ENCODE results near the gene SMG6. TPM values are rescaled to one million over a fixed set of nuclear protein-coding genes. Genes with fewer than 3 reads are reported as not detected.

SMG6 gene
- total and polyA plus RNA-seq, 2 experiments from 2014 or later, result 16.8 to 63.1 TPM

GRCh38 chr17:2157081-2157480 is 146.5 kb downstream of the SMG6 start:
- Histone ChIP-seq H2AFZ (no peak overlapping the region), H3K27me3 (replicated peaks; ENCODE audit: insufficient read depth) (no peaks in the 10 kb centered on the region), H3K9me3 (ENCODE audit: low read depth) (no peaks in the 10 kb centered on the region), H3F3A (ENCODE audit: insufficient read depth) (peaks cover 39% of the 10 kb centered on the region), H3K9me2 (ENCODE audit: insufficient read depth) (no peaks in the 10 kb centered on the region), H3K27ac (peak overlapping the region; percentile 93), H3K4me2 (ENCODE audit: unreplicated experiment) (peak overlapping the region; percentile 46), H3K4me1 (ENCODE audit: insufficient read depth) (peaks cover 29% of the 10 kb centered on the region), H3K36me3 (ENCODE audit: low read depth) (peaks cover 11% of the 10 kb centered on the region; the same call in 1 of the 2 replicates), H4K20me1 (ENCODE audit: insufficient read depth) (no peaks in the 10 kb centered on the region), H3K79me2 (ENCODE audit: insufficient read depth) (0 out of 2 replicates have a peak, but pooled peaks cover 13% of the 10 kb centered on the region), H3K4me3 (0 out of 2 replicates have a peak overlapping the region, but pooled peaks have one; percentile 7), H3K9ac (peak overlapping the region; percentile 71)
- peak; percentile 94 for DNase-seq
- in situ Hi-C loops (cut with MboI), result no loop called here
- WGBS, 2 experiments (ENCODE audit: low coverage in 1 of 2, low lambda C conversion rate in 2 of 2, missing lambda C conversion rate in 2 of 2), result 1 to 6% methylated on average over 4 of the region's 4 CpGs
- no peak for TF ChIP-seq EZH2 (IDR thresholded peaks at IDR 0.05; ENCODE audit: insufficient read depth, poor library complexity, severe bottlenecking)
- no peak for TF ChIP-seq EZH2phosphoT487 (IDR thresholded peaks at IDR 0.05; ENCODE audit: insufficient read depth, low read depth)

GRCh38 chr17:2156666-2157065 is 146.9 kb downstream of the SMG6 start:
- in situ Hi-C loops (cut with MboI), result no loop called here

DNA sequence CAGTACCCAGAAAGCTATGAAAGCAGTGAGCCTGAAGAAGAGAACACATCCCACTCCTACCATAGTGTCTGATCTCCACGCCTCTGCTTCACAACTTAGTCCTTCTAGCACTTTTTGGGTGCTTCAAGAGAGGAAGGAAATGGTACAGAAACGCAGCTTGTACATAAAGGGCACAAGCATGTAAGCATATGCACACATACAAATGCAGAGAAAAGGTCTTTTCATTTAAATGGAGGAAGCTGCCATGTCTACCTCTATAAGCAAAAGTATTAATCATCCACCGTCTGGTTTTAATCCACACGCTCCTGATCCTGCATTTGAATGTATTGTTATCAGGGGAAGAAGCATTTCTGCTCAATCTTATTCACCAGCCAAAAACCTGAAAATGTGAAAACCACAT is 148.0 kb downstream of the SMG6 start:
- Histone ChIP-seq H4K20me1 (ENCODE audit: insufficient read depth) (no peaks in the 10 kb centered on the region), H3K4me1 (ENCODE audit: insufficient read depth) (peaks cover 29% of the 10 kb centered on the region), H3K36me3 (ENCODE audit: low read depth) (peaks cover 7% of the 10 kb centered on the region; the same call in 1 of the 2 replicates), H3K4me2 (ENCODE audit: unreplicated experiment) (no peak overlapping the region), H3K27ac (no peak overlapping the region), H3K4me3 (no peak overlapping the region), H2AFZ (no peak overlapping the region), H3K27me3 (replicated peaks; ENCODE audit: insufficient read depth) (no peaks in the 10 kb centered on the region), H3F3A (ENCODE audit: insufficient read depth) (peaks cover 39% of the 10 kb centered on the region), H3K9me2 (ENCODE audit: insufficient read depth) (no peaks in the 10 kb centered on the region), H3K79me2 (ENCODE audit: insufficient read depth) (peaks cover 20% of the 10 kb centered on the region; the same call in 1 of the 2 replicates), H3K9me3 (ENCODE audit: low read depth) (no peaks in the 10 kb centered on the region), H3K9ac (no peak overlapping the region)
- TF ChIP-seq EZH2 (IDR thresholded peaks at IDR 0.05; ENCODE audit: insufficient read depth, poor library complexity, severe bottlenecking) (no peak), EZH2phosphoT487 (IDR thresholded peaks at IDR 0.05; ENCODE audit: insufficient read depth, low read depth) (no peak)
- WGBS, 2 experiments (ENCODE audit: low coverage in 1 of 2, low lambda C conversion rate in 2 of 2, missing lambda C conversion rate in 2 of 2), result 74 to 75% methylated on average over 4 of the region's 4 CpGs
- in situ Hi-C loops (cut with MboI), result no loop called here
- no peak for DNase-seq

More at GRCh38 chr17:2156666-2157065, 146.9 kb downstream of the SMG6 start:
- peak overlapping the region; percentile 93 for H3K27ac ChIP-seq
- no peak for TF ChIP-seq EZH2phosphoT487 (IDR thresholded peaks at IDR 0.05; ENCODE audit: insufficient read depth, low read depth)
- TF ChIP-seq EZH2 (IDR thresholded peaks at IDR 0.05; ENCODE audit: insufficient read depth, poor library complexity, severe bottlenecking), result no peak
- H3K27me3 ChIP-seq (replicated peaks; ENCODE audit: insufficient read depth), result no peaks in the 10 kb centered on the region
- no peak overlapping the region for H3K4me3 ChIP-seq
- peaks cover 29% of the 10 kb centered on the region for H3K4me1 ChIP-seq (ENCODE audit: insufficient read depth)
- peaks cover 7% of the 10 kb centered on the region; the same call in 1 of the 2 replicates for H3K36me3 ChIP-seq (ENCODE audit: low read depth)
- H3K79me2 ChIP-seq (ENCODE audit: insufficient read depth), result peaks cover 17% of the 10 kb centered on the region; the same call in 1 of the 2 replicates
- H3F3A ChIP-seq (ENCODE audit: insufficient read depth), result peaks cover 39% of the 10 kb centered on the region
- no peak overlapping the region for H2AFZ ChIP-seq
- H3K9me2 ChIP-seq (ENCODE audit: insufficient read depth), result no peaks in the 10 kb centered on the region
- 60 to 62% methylated on average over 8 of the region's 8 CpGs for WGBS, 2 experiments (ENCODE audit: low coverage in 1 of 2, low lambda C conversion rate in 2 of 2, missing lambda C conversion rate in 2 of 2)
- H3K9me3 ChIP-seq (ENCODE audit: low read depth), result no peaks in the 10 kb centered on the region
- DNase-seq, result no peak
- H3K9ac ChIP-seq, result peak overlapping the region; percentile 71
- H3K4me2 ChIP-seq (ENCODE audit: unreplicated experiment), result peak overlapping the region; percentile 20
- H4K20me1 ChIP-seq (ENCODE audit: insufficient read depth), result no peaks in the 10 kb centered on the region

DNA sequence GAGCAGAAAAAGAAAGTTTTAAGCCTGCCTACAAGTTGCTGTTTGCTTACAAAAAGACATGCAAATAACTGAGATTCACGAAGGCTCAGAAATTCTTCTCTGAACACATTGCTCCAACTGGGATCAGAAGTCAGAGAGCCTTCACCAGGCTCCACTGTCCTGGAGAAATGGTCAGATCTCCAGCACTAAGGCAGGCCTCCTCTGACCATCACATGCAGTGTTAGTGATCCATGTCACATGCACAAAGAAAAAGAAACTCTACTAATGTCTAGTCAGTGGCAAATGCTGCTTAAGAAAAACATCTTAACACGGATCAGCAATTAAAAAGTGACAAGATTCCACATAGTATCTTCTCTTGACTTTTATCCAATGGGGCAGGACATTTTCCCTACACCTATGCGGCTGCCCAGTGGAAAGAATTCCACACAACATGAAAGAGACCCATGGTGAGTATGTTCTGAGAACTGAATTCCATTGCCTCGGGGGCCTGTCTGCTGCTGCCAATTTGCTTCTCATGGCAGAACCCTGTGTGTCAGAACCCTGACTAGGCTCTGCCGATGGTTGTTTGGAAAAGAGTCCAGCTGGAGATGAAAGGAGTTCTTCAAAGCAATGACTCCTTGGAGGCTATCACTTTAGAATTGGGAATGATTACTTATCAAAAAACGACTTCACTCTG is 152.1 kb downstream of the SMG6 start:
- Histone ChIP-seq H3F3A (ENCODE audit: insufficient read depth) (peaks cover 10% of the 10 kb centered on the region), H3K4me2 (ENCODE audit: unreplicated experiment) (no peak overlapping the region), H3K9ac (no peak overlapping the region), H3K4me1 (ENCODE audit: insufficient read depth) (peaks cover 3% of the 10 kb centered on the region), H3K9me3 (ENCODE audit: low read depth) (no peaks in the 10 kb centered on the region), H3K27ac (no peak overlapping the region), H3K4me3 (no peak overlapping the region), H3K36me3 (ENCODE audit: low read depth) (0 out of 2 replicates have a peak, but pooled peaks cover 4% of the 10 kb centered on the region), H3K79me2 (ENCODE audit: insufficient read depth) (peaks cover 30% of the 10 kb centered on the region; the same call in 1 of the 2 replicates), H2AFZ (no peak overlapping the region), H3K9me2 (ENCODE audit: insufficient read depth) (no peaks in the 10 kb centered on the region), H4K20me1 (ENCODE audit: insufficient read depth) (no peaks in the 10 kb centered on the region), H3K27me3 (replicated peaks; ENCODE audit: insufficient read depth) (no peaks in the 10 kb centered on the region)
- 32 to 36% methylated on average over 6 of the region's 6 CpGs for WGBS, 2 experiments (ENCODE audit: low coverage in 1 of 2, low lambda C conversion rate in 2 of 2, missing lambda C conversion rate in 2 of 2)
- DNase-seq, result peak; percentile 35
- in situ Hi-C loops (cut with MboI), result no loop called here
- TF ChIP-seq EZH2 (IDR thresholded peaks at IDR 0.05; ENCODE audit: insufficient read depth, poor library complexity, severe bottlenecking), result no peak
- TF ChIP-seq EZH2phosphoT487 (IDR thresholded peaks at IDR 0.05; ENCODE audit: insufficient read depth, low read depth), result no peak
